Measurements from ENCODE around the gene RINL. TPM values are rescaled to one million over a fixed set of nuclear protein-coding genes. Genes with fewer than 3 reads are reported as not detected.

Gene RINL
- total and polyA plus RNA-seq, 2 donors: 3.3 to 6.7 TPM

Other genes starting within 250 kb of the RINL start
- gene ACTN4, start 230.6 kb downstream of the RINL start, total RNA-seq: 140 TPM
- 304 TPM for gene ACTN4, start 230.6 kb downstream of the RINL start, polyA plus RNA-seq
- 1.4 TPM for gene CAPN12, start 133.8 kb downstream of the RINL start, total RNA-seq
- gene CAPN12, start 133.8 kb downstream of the RINL start, polyA plus RNA-seq: 3.2 TPM
- gene LGALS7, start 104.8 kb downstream of the RINL start, total RNA-seq: not detected
- gene LGALS7, start 104.8 kb downstream of the RINL start, polyA plus RNA-seq: 1.4 TPM
- gene LGALS7B, start 89.1 kb downstream of the RINL start, total RNA-seq: 1.2 TPM
- not detected for gene LGALS7B, start 89.1 kb downstream of the RINL start, polyA plus RNA-seq
- 1.7 TPM for gene LGALS4, start 65.3 kb downstream of the RINL start, total RNA-seq
- 2.2 TPM for gene LGALS4, start 65.3 kb downstream of the RINL start, polyA plus RNA-seq
- 27.2 TPM for gene ECH1, start 46.5 kb downstream of the RINL start, total RNA-seq
- 267 TPM for gene ECH1, start 46.5 kb downstream of the RINL start, polyA plus RNA-seq
- 193 TPM for gene HNRNPL, start 28.3 kb downstream of the RINL start, total RNA-seq
- gene HNRNPL, start 28.3 kb downstream of the RINL start, polyA plus RNA-seq: 184 TPM
- 39.8 TPM for gene SIRT2, start 21.3 kb upstream of the RINL start, total RNA-seq
- 67.6 TPM for gene SIRT2, start 21.3 kb upstream of the RINL start, polyA plus RNA-seq
- 3.4 TPM for gene NFKBIB, start 21.7 kb upstream of the RINL start, total RNA-seq
- 39.1 TPM for gene NFKBIB, start 21.7 kb upstream of the RINL start, polyA plus RNA-seq
- not detected for gene CCER2, start 33.9 kb upstream of the RINL start, total RNA-seq
- gene CCER2, start 33.9 kb upstream of the RINL start, polyA plus RNA-seq: 0.48 TPM
- 7.1 TPM for gene SARS2, start 52.5 kb upstream of the RINL start, total RNA-seq
- 19.3 TPM for gene SARS2, start 52.5 kb upstream of the RINL start, polyA plus RNA-seq
- 14.7 TPM for gene MRPS12, start 52.7 kb upstream of the RINL start, total RNA-seq
- gene MRPS12, start 52.7 kb upstream of the RINL start, polyA plus RNA-seq: 42.5 TPM
- 19.6 TPM for gene FBXO17, start 97.5 kb upstream of the RINL start, total RNA-seq
- gene FBXO17, start 97.5 kb upstream of the RINL start, polyA plus RNA-seq: 34.7 TPM
- 2.9 TPM for gene FBXO27, start 154.3 kb upstream of the RINL start, total RNA-seq
- 8.8 TPM for gene FBXO27, start 154.3 kb upstream of the RINL start, polyA plus RNA-seq
- 0.11 TPM for gene ACP7, start 206.1 kb upstream of the RINL start, total RNA-seq
- 0.05 TPM for gene ACP7, start 206.1 kb upstream of the RINL start, polyA plus RNA-seq
- 7.8 TPM for gene PAK4, start 247.5 kb upstream of the RINL start, total RNA-seq
- gene PAK4, start 247.5 kb upstream of the RINL start, polyA plus RNA-seq: 33.1 TPM